HEK293T (cell line): ENCODE results near the gene BTG2.

ENCODE experiments used
- CTCF ChIA-PET: fragments of 350-600 bp; formaldehyde crosslinking; extraction: SDS; loops from one replicate; lab custom pipeline; 2021; ENCODE audit warnings: antibody characterized with exemption, inconsistent platforms; lab: Yijun Ruan, JAX
- POLR2A ChIA-PET: fragments of 350-600 bp; formaldehyde crosslinking; extraction: SDS; loops from one replicate; lab custom pipeline; 2020; ENCODE audit warnings: antibody characterized with exemption, inconsistent platforms; lab: Yijun Ruan, JAX
- DNase-seq: peaks from one replicate; pipeline ENCODE4 v3.0.0; 2012; ENCODE audit warnings: mixed read lengths; ENCODE audit errors: extremely low spot score
- ARNT ChIP-seq: fragments of 450-650 bp; IDR thresholded peaks from 2 replicates; pipeline ENCODE4 v1.6.1; 2017; ENCODE audit warnings: mild to moderate bottlenecking
- BHLHE40 ChIP-seq: fragments of 450-650 bp; IDR thresholded peaks from 2 replicates; pipeline ENCODE4 v1.6.1; 2016; ENCODE audit warnings: mild to moderate bottlenecking, moderate library complexity, borderline replicate concordance
- CTBP1 ChIP-seq: fragments of 450-650 bp; IDR thresholded peaks from 2 replicates; pipeline ENCODE4 v1.6.1; 2016; ENCODE audit warnings: borderline replicate concordance
- ELF4 ChIP-seq: fragments of 450-650 bp; IDR thresholded peaks from 2 replicates; pipeline ENCODE4 v1.6.1; 2017; ENCODE audit warnings: antibody characterized with exemption
- FOXA1 ChIP-seq: fragments of 450-650 bp; IDR thresholded peaks from 2 replicates; pipeline ENCODE4 v1.6.1; 2016; ENCODE audit warnings: mild to moderate bottlenecking
- FOXK2 ChIP-seq: fragments of 450-650 bp; IDR thresholded peaks from 2 replicates; pipeline ENCODE4 v1.6.1; 2016; ENCODE audit warnings: mild to moderate bottlenecking
- FOXM1 ChIP-seq: fragments of 450-650 bp; IDR thresholded peaks from 2 replicates; pipeline ENCODE4 v1.6.1; 2017; ENCODE audit warnings: mild to moderate bottlenecking, borderline replicate concordance
- HDGF ChIP-seq: fragments of 450-650 bp; IDR thresholded peaks from 2 replicates; pipeline ENCODE4 v1.6.1; 2017; ENCODE audit warnings: antibody characterized with exemption, borderline replicate concordance
- L3MBTL2 ChIP-seq: fragments of 450-650 bp; conservative IDR thresholded peaks from 2 replicates; pipeline ENCODE4 v1.6.1; 2016; ENCODE audit warnings: mild to moderate bottlenecking
- LEF1 ChIP-seq: fragments of 450-650 bp; IDR thresholded peaks from 2 replicates; pipeline ENCODE4 v1.6.1; 2017; ENCODE audit warnings: mild to moderate bottlenecking, borderline replicate concordance
- NFRKB ChIP-seq: fragments of 450-650 bp; IDR thresholded peaks from 2 replicates; pipeline ENCODE4 v1.6.1; 2016; ENCODE audit warnings: mild to moderate bottlenecking, moderate library complexity
- PKNOX1 ChIP-seq: fragments of 450-650 bp; IDR thresholded peaks from 2 replicates; pipeline ENCODE4 v1.6.1; 2016
- SP1 ChIP-seq: fragments of 450-650 bp; IDR thresholded peaks from 2 replicates; pipeline ENCODE4 v1.6.1; 2017
- SUZ12 ChIP-seq: fragments of 450-650 bp; IDR thresholded peaks from 2 replicates; pipeline ENCODE4 v1.6.1; 2016; ENCODE audit warnings: mild to moderate bottlenecking
- TARDBP ChIP-seq: fragments of 450-650 bp; IDR thresholded peaks from 2 replicates; pipeline ENCODE4 v1.6.1; 2016
- ZNF384 ChIP-seq: fragments of 450-650 bp; IDR thresholded peaks from 2 replicates; pipeline ENCODE4 v1.6.1; 2016

BTG2 gene

GRCh38 chr1:203274603-203275381 lies 30.5 kb upstream of the BTG2 start:
- ChIA-PET POLR2A (interaction anchor here (0.7 kb wide), 1 partner anchor 52 kb away, joined by 3 read pairs; no protein-coding TSS in a partner anchor), CTCF (interaction anchor here (0.6 to 1.0 kb wide), 6 partner anchors 31 to 778 kb away, joined by 3 to 4 read pairs (median 3); no protein-coding TSS in a partner anchor)
- TF ChIP-seq FOXK2: no peak
- TF ChIP-seq FOXM1: no peak
- no peak for TF ChIP-seq TARDBP
- TF ChIP-seq LEF1: no peak
- TF ChIP-seq HDGF: no peak
- no peak for TF ChIP-seq L3MBTL2
- TF ChIP-seq SP1: no peak
- TF ChIP-seq SUZ12: no peak
- no peak for TF ChIP-seq FOXA1
- no peak for TF ChIP-seq ELF4
- no peak for DNase-seq

- ChIA-PET CTCF (interaction anchor here (0.6 to 1.5 kb wide), 4 partner anchors 9 to 565 kb away, joined by 3 to 6 read pairs (median 3); partner anchors contain the start of gene SYT2), POLR2A (no interaction called here)
- no peak for DNase-seq
- TF ChIP-seq SUZ12 (no peak), ARNT (no peak), LEF1 (no peak), BHLHE40 (no peak), ZNF384 (no peak), TARDBP (no peak), HDGF (no peak), ELF4 (no peak), FOXM1 (no peak), NFRKB (no peak), FOXK2 (no peak), FOXA1 (no peak), PKNOX1 (no peak), SP1 (no peak), L3MBTL2 (no peak), CTBP1 (no peak)
These were observed 29.6 kb upstream of the BTG2 start for GRCh38 chr1:203275656-203276272.

GRCh38 chr1:203276408-203276807 lies 28.9 kb upstream of the BTG2 start:
- ChIA-PET CTCF (interaction anchor here (0.6 to 1.5 kb wide), 4 partner anchors 9 to 566 kb away, joined by 3 to 6 read pairs (median 3); partner anchors contain the start of gene SYT2), POLR2A (no interaction called here)
- TF ChIP-seq ELF4 (no peak), CTBP1 (no peak), FOXK2 (no peak), TARDBP (no peak), PKNOX1 (no peak), FOXA1 (no peak), ZNF384 (no peak), L3MBTL2 (no peak), SP1 (no peak), SUZ12 (no peak), NFRKB (no peak), LEF1 (no peak)
- DNase-seq: no peak

- ChIA-PET CTCF (interaction anchor here (0.9 to 2.6 kb wide), 5 partner anchors 10 to 70 kb away, joined by 3 to 9 read pairs (median 4); no protein-coding TSS in a partner anchor), POLR2A (interaction anchor here (1.0 kb wide), 1 partner anchor 13 kb away, joined by 3 read pairs; no protein-coding TSS in a partner anchor)
- TF ChIP-seq ZNF384: no peak
- no peak for TF ChIP-seq SUZ12
- TF ChIP-seq HDGF: no peak
- TF ChIP-seq TARDBP: no peak
- TF ChIP-seq CTBP1: no peak
- TF ChIP-seq FOXK2: no peak
- TF ChIP-seq LEF1: no peak
- no peak for TF ChIP-seq PKNOX1
- no peak for TF ChIP-seq FOXM1
- no peak for TF ChIP-seq ELF4
- TF ChIP-seq ARNT: no peak
- no peak for TF ChIP-seq FOXA1
- no peak for TF ChIP-seq NFRKB
- TF ChIP-seq SP1: no peak
- no peak for DNase-seq
These were observed 28.3 kb upstream of the BTG2 start for GRCh38 chr1:203276916-203277545.

- TF ChIP-seq L3MBTL2 (no peak), NFRKB (no peak), FOXA1 (no peak), ZNF384 (no peak), SUZ12 (no peak), TARDBP (no peak), HDGF (no peak), ELF4 (no peak), LEF1 (no peak), PKNOX1 (no peak)
- DNase-seq: no peak
- ChIA-PET POLR2A (interaction anchor here (1.0 kb wide), 1 partner anchor 12 kb away, joined by 3 read pairs; no protein-coding TSS in a partner anchor), CTCF (interaction anchor here (0.9 to 2.6 kb wide), 5 partner anchors 9 to 61 kb away, joined by 3 to 9 read pairs (median 3); no protein-coding TSS in a partner anchor)
These were observed 27.0 kb upstream of the BTG2 start for GRCh38 chr1:203278082-203278884.
